Loucy (cell line): ENCODE results near the gene EXD3.

ENCODE experiments used
- H2AFZ ChIP-seq: fragments of 200-600 bp; sonication (generic); 2 replicates; pipeline ENCODE4 v1.6.0; 2016; ENCODE audit warnings: antibody characterized with exemption, mild to moderate bottlenecking, low read length, moderate library complexity
- H3F3A ChIP-seq: fragments of 200-600 bp; 2 replicates; pipeline ENCODE4 v1.6.0; 2016; ENCODE audit warnings: antibody characterized with exemption, low read depth, mild to moderate bottlenecking
- H3K27me3 ChIP-seq: fragments of 200-600 bp; sonication (generic); 2 replicates; pipeline ENCODE4 v1.6.1; 2014; ENCODE audit warnings: low read length, mild to moderate bottlenecking; ENCODE audit not compliant: insufficient read depth, poor library complexity, severe bottlenecking
- H3K36me3 ChIP-seq: fragments of 200-600 bp; sonication (generic); 2 replicates; pipeline ENCODE4 v1.6.1; 2016; ENCODE audit warnings: low read length; ENCODE audit not compliant: insufficient read depth
- H3K4me1 ChIP-seq: fragments of 200-600 bp; sonication (generic); 2 replicates; pipeline ENCODE4 v1.5.1; 2014; ENCODE audit warnings: low read length, mild to moderate bottlenecking; ENCODE audit not compliant: insufficient read depth, poor library complexity, severe bottlenecking
- H3K4me2 ChIP-seq: fragments of 200-600 bp; sonication (generic); 2 replicates; pipeline ENCODE4 v1.6.0; 2014; ENCODE audit warnings: antibody characterized with exemption, low read length, low read depth, mild to moderate bottlenecking; ENCODE audit not compliant: poor library complexity, severe bottlenecking
- H3K4me3 ChIP-seq: fragments of 200-600 bp; sonication (generic); 2 replicates; pipeline ENCODE4 v1.5.1; 2014; ENCODE audit warnings: low read length, mild to moderate bottlenecking, mixed read lengths; ENCODE audit not compliant: poor library complexity, severe bottlenecking
- H3K79me2 ChIP-seq: fragments of 200-600 bp; sonication (generic); 2 replicates; pipeline ENCODE4 v1.6.1; 2014; ENCODE audit warnings: low read length; ENCODE audit not compliant: insufficient read depth
- H3K9ac ChIP-seq: fragments of 200-600 bp; sonication (generic); 2 replicates; pipeline ENCODE4 v1.6.0; 2014; ENCODE audit warnings: mild to moderate bottlenecking, low read depth, low read length, moderate library complexity; ENCODE audit not compliant: poor library complexity, severe bottlenecking
- H3K9me2 ChIP-seq: fragments of 200-600 bp; sonication (generic); replicated peaks from 2 replicates; pipeline ENCODE4 v1.6.1; 2016; ENCODE audit warnings: low read depth, low read length, mixed read lengths
- H3K9me3 ChIP-seq: fragments of 200-600 bp; sonication (generic); 2 replicates; pipeline ENCODE4 v1.6.1; 2014; ENCODE audit warnings: mild to moderate bottlenecking, antibody characterized with exemption, low read length, low read depth; ENCODE audit not compliant: insufficient read depth
- H4K20me1 ChIP-seq: fragments of 200-600 bp; sonication (generic); 2 replicates; pipeline ENCODE4 v1.6.0; 2014; ENCODE audit warnings: antibody characterized with exemption, low read length, mild to moderate bottlenecking; ENCODE audit not compliant: insufficient read depth, poor library complexity, severe bottlenecking
- CTCF ChIP-seq: fragments of 200-600 bp; sonication (generic); conservative IDR thresholded peaks from 2 replicates; pipeline ENCODE4 v1.5.1; 2014; ENCODE audit warnings: mild to moderate bottlenecking, antibody characterized with exemption, low read length
- EZH2phosphoT487 ChIP-seq: fragments of 200-600 bp; IDR thresholded peaks from 2 replicates; pipeline ENCODE4 v1.6.1; 2018; ENCODE audit warnings: antibody characterized with exemption, mild to moderate bottlenecking, moderate library complexity, borderline replicate concordance

EXD3 gene

GRCh38 chr9:137428841-137429545 is 6.0 kb upstream of the EXD3 start:
- no peak for TF ChIP-seq CTCF
- TF ChIP-seq EZH2phosphoT487, result no peak
- no peaks in the 10 kb centered on the region for H3K9me3 ChIP-seq
- no peaks in the 10 kb centered on the region for H3K36me3 ChIP-seq
- no peaks in the 10 kb centered on the region for H3K4me1 ChIP-seq
- H3K4me2 ChIP-seq, result no peak overlapping the region
- H2AFZ ChIP-seq, result no peak overlapping the region
- no peaks in the 10 kb centered on the region for H3K9me2 ChIP-seq
- H3K4me3 ChIP-seq, result no peak overlapping the region
- no peaks in the 10 kb centered on the region for H3K27me3 ChIP-seq
- no peak overlapping the region for H3K9ac ChIP-seq
- H3K79me2 ChIP-seq, result no peaks in the 10 kb centered on the region
- no peaks in the 10 kb centered on the region for H4K20me1 ChIP-seq
- no peaks in the 10 kb centered on the region for H3F3A ChIP-seq

GRCh38 chr9:137428311-137428630 is 5.3 kb upstream of the EXD3 start:
- no peak for TF ChIP-seq CTCF
- TF ChIP-seq EZH2phosphoT487, result no peak
- H3K36me3 ChIP-seq, result no peaks in the 10 kb centered on the region
- H3F3A ChIP-seq, result no peaks in the 10 kb centered on the region
- no peak overlapping the region for H3K4me2 ChIP-seq
- H4K20me1 ChIP-seq, result no peaks in the 10 kb centered on the region
- no peak overlapping the region for H3K4me3 ChIP-seq
- no peaks in the 10 kb centered on the region for H3K27me3 ChIP-seq
- no peaks in the 10 kb centered on the region for H3K9me3 ChIP-seq
- no peak overlapping the region for H2AFZ ChIP-seq
- no peak overlapping the region for H3K9ac ChIP-seq
- H3K9me2 ChIP-seq, result no peaks in the 10 kb centered on the region
- no peaks in the 10 kb centered on the region for H3K79me2 ChIP-seq
- H3K4me1 ChIP-seq, result no peaks in the 10 kb centered on the region

- H4K20me1 ChIP-seq, result no peaks in the 10 kb centered on the region
- H3K4me1 ChIP-seq, result no peaks in the 10 kb centered on the region
- H3F3A ChIP-seq, result no peaks in the 10 kb centered on the region
- no peak for TF ChIP-seq EZH2phosphoT487
- H2AFZ ChIP-seq, result no peak overlapping the region
- no peaks in the 10 kb centered on the region for H3K36me3 ChIP-seq
- no peaks in the 10 kb centered on the region for H3K27me3 ChIP-seq
- H3K4me2 ChIP-seq, result no peak overlapping the region
- H3K9ac ChIP-seq, result no peak overlapping the region
- H3K9me2 ChIP-seq, result no peaks in the 10 kb centered on the region
- H3K79me2 ChIP-seq, result no peaks in the 10 kb centered on the region
- no peaks in the 10 kb centered on the region for H3K9me3 ChIP-seq
- no peak overlapping the region for H3K4me3 ChIP-seq
These were observed 4.7 kb upstream of the EXD3 start for GRCh38 chr9:137427454-137428310.
